ENCODE results near the gene TSPAN18. TPM values are rescaled to one million over a fixed set of nuclear protein-coding genes. Genes with fewer than 3 reads are reported as not detected.

Gene TSPAN18
- total RNA-seq, 1 experiment from 2014 or later, result 21.3 TPM

DNA sequence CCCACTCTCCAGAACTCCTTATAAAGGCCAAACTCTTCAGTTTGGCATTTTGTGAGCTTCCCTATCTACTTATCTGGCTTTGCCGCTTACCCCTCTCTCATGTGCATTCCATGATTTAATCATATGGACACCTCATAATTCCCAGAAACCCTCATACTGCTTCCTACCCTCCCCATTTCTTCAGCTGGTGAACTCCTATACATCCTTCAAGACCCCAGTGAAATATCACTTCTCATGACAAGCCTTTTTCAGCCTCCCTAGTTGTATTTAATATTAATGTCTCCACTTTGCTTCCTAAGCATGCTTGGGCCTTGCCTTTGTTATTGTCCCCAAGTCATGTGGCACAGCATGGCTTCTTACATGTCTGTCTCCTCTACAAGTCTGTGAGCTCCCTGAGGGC lies 13.7 kb upstream of the TSPAN18 start:
- H3K36me3 ChIP-seq (ENCODE audit: control insufficient read depth, insufficient read depth, low read length), result no peaks in the 10 kb centered on the region
- peaks cover 2% of the 10 kb centered on the region; the same call in 1 of the 2 replicates for H3K27me3 ChIP-seq (ENCODE audit: control insufficient read depth, insufficient read depth, low read length)
- H3K4me1 ChIP-seq (ENCODE audit: control insufficient read depth, insufficient read depth, low read length), result no peaks in the 10 kb centered on the region
- TF ChIP-seq, protein P1, sequence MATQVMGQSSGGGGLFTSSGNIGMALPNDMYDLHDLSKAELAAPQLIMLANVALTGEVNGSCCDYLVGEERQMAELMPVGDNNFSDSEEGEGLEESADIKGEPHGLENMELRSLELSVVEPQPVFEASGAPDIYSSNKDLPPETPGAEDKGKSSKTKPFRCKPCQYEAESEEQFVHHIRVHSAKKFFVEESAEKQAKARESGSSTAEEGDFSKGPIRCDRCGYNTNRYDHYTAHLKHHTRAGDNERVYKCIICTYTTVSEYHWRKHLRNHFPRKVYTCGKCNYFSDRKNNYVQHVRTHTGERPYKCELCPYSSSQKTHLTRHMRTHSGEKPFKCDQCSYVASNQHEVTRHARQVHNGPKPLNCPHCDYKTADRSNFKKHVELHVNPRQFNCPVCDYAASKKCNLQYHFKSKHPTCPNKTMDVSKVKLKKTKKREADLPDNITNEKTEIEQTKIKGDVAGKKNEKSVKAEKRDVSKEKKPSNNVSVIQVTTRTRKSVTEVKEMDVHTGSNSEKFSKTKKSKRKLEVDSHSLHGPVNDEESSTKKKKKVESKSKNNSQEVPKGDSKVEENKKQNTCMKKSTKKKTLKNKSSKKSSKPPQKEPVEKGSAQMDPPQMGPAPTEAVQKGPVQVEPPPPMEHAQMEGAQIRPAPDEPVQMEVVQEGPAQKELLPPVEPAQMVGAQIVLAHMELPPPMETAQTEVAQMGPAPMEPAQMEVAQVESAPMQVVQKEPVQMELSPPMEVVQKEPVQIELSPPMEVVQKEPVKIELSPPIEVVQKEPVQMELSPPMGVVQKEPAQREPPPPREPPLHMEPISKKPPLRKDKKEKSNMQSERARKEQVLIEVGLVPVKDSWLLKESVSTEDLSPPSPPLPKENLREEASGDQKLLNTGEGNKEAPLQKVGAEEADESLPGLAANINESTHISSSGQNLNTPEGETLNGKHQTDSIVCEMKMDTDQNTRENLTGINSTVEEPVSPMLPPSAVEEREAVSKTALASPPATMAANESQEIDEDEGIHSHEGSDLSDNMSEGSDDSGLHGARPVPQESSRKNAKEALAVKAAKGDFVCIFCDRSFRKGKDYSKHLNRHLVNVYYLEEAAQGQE (IDR thresholded peaks at IDR 0.05; ENCODE audit: insufficient read depth in 1 of 2, low read depth in 2 of 2, low read length in 1 of 2), result no peak
- TF ChIP-seq SIN3A (IDR thresholded peaks at IDR 0.05; ENCODE audit: borderline replicate concordance, insufficient read depth, low read depth, low read length), result no peak
- TF ChIP-seq POLR2AphosphoS5 (IDR thresholded peaks at IDR 0.05; ENCODE audit: low read depth, low read length), result no peak
- TF ChIP-seq TCF7L2 (IDR thresholded peaks at IDR 0.05; ENCODE audit: low read depth, low read length), result no peak
- TF ChIP-seq, protein P2, sequence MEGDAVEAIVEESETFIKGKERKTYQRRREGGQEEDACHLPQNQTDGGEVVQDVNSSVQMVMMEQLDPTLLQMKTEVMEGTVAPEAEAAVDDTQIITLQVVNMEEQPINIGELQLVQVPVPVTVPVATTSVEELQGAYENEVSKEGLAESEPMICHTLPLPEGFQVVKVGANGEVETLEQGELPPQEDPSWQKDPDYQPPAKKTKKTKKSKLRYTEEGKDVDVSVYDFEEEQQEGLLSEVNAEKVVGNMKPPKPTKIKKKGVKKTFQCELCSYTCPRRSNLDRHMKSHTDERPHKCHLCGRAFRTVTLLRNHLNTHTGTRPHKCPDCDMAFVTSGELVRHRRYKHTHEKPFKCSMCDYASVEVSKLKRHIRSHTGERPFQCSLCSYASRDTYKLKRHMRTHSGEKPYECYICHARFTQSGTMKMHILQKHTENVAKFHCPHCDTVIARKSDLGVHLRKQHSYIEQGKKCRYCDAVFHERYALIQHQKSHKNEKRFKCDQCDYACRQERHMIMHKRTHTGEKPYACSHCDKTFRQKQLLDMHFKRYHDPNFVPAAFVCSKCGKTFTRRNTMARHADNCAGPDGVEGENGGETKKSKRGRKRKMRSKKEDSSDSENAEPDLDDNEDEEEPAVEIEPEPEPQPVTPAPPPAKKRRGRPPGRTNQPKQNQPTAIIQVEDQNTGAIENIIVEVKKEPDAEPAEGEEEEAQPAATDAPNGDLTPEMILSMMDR (IDR thresholded peaks at IDR 0.05), result no peak
- H3K4me3 ChIP-seq (ENCODE audit: low read depth in 2 of 2, low read length in 2 of 2), result no peak overlapping the region
- DNase-seq (ENCODE audit: low read depth, low spot score) (no peak), ATAC-seq (no peak)
- intact Hi-C loops (cut with micrococcal nuclease; ENCODE audit: unreplicated experiment), result loop anchor here (10.0 kb wide), 1 partner anchor 148 kb away; the partner anchor contains the start of gene CD82
- H3K9me3 ChIP-seq (ENCODE audit: control insufficient read depth, insufficient read depth, low read depth, low read length), result no peaks in the 10 kb centered on the region
- POLR2A ChIA-PET, result no interaction called here
- H3K27ac ChIP-seq (ENCODE audit: low read length), result no peak overlapping the region
- in situ Hi-C loops (cut with HindIII; ENCODE audit: low pct_unique_long_range_greater_than_20kb, low sequenced_read_pairs), result no loop called here
- CTCF ChIA-PET, result no interaction called here
- BruUV-seq (replicated peaks), result no TSS peak

DNA sequence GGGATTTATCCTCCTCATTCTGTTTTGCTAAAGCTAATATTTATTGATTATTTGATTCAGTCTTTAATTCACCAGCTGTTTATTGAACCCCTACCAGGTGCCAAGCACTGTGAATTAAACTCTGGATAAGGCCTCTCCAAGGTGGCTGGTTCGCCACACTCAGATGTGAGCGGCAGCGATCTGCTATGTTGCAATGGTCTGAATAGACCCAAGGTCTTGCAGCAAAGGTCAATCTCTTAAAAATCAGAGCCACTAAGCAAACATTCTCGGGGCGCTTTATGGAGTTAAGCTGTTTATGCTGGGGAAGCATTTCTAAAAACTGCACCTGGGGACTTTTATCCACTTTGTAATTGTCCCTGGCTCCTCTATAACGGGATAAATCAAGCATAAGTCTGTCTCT lies 10.5 kb upstream of the TSPAN18 start:
- BruUV-seq (replicated peaks), result no TSS peak
- ChIA-PET CTCF (no interaction called here), POLR2A (no interaction called here)
- TF ChIP-seq, protein P1 (IDR thresholded peaks at IDR 0.05; ENCODE audit: insufficient read depth in 1 of 2, low read depth in 2 of 2, low read length in 1 of 2), result no peak
- TF ChIP-seq TCF7L2 (IDR thresholded peaks at IDR 0.05; ENCODE audit: low read depth, low read length), result no peak
- TF ChIP-seq SIN3A (IDR thresholded peaks at IDR 0.05; ENCODE audit: borderline replicate concordance, insufficient read depth, low read depth, low read length), result no peak
- no peak for TF ChIP-seq POLR2AphosphoS5 (IDR thresholded peaks at IDR 0.05; ENCODE audit: low read depth, low read length)
- in situ Hi-C loops (cut with HindIII; ENCODE audit: low pct_unique_long_range_greater_than_20kb, low sequenced_read_pairs), result no loop called here
- no peak for ATAC-seq
- H3K9me3 ChIP-seq (ENCODE audit: control insufficient read depth, insufficient read depth, low read depth, low read length), result no peaks in the 10 kb centered on the region
- H3K36me3 ChIP-seq (ENCODE audit: control insufficient read depth, insufficient read depth, low read length), result no peaks in the 10 kb centered on the region
- no peaks in the 10 kb centered on the region for H3K4me1 ChIP-seq (ENCODE audit: control insufficient read depth, insufficient read depth, low read length)
- no peak overlapping the region for H3K4me3 ChIP-seq (ENCODE audit: low read depth in 2 of 2, low read length in 2 of 2)
- intact Hi-C loops (cut with micrococcal nuclease; ENCODE audit: unreplicated experiment), result loop anchor here (10.0 kb wide), 1 partner anchor 151 kb away; the partner anchor contains the start of gene CD82
- peaks cover 2% of the 10 kb centered on the region; the same call in 1 of the 2 replicates for H3K27me3 ChIP-seq (ENCODE audit: control insufficient read depth, insufficient read depth, low read length)
- no peak for DNase-seq (ENCODE audit: low read depth, low spot score)
- no peak overlapping the region for H3K27ac ChIP-seq (ENCODE audit: low read length)

All from Panc1 (cell line).